Hepatocyte (in vitro differentiated cells): ENCODE results near the gene SNRNP200. TPM values are rescaled to one million over a fixed set of nuclear protein-coding genes. Genes with fewer than 3 reads are reported as not detected.

Experiments
- DNase-seq: peaks from one replicate; pipeline ENCODE4 v3.0.0-alpha.2; 2016; ENCODE audit warnings: low spot score
- H2AFZ ChIP-seq: fragments of 200-600 bp; sonication (generic); 2 replicates; pipeline ENCODE4 v1.6.0; 2016; ENCODE audit warnings: antibody characterized with exemption, mild to moderate bottlenecking
- H3K27ac ChIP-seq: fragments of 200-600 bp; sonication (generic); 2 replicates; pipeline ENCODE4 v1.5.1; 2016; ENCODE audit warnings: mild to moderate bottlenecking
- H3K27me3 ChIP-seq: fragments of 200-600 bp; sonication (generic); 2 replicates; pipeline ENCODE4 v1.6.1; 2016
- H3K36me3 ChIP-seq: fragments of 200-600 bp; sonication (generic); replicated peaks from 2 replicates; pipeline ENCODE4 v1.5.1; 2016; ENCODE audit warnings: low read depth; ENCODE audit not compliant: insufficient read depth
- H3K4me1 ChIP-seq: fragments of 200-600 bp; sonication (generic); 2 replicates; pipeline ENCODE4 v1.5.1; 2016; ENCODE audit warnings: mild to moderate bottlenecking, moderate library complexity; ENCODE audit not compliant: insufficient read depth
- H3K4me2 ChIP-seq: fragments of 200-600 bp; sonication (generic); 2 replicates; pipeline ENCODE4 v1.6.0; 2016
- H3K4me3 ChIP-seq: fragments of 200-600 bp; sonication (generic); 2 replicates; pipeline ENCODE4 v1.5.1; 2016; ENCODE audit warnings: mild to moderate bottlenecking
- H3K79me2 ChIP-seq: fragments of 200-600 bp; sonication (generic); 2 replicates; pipeline ENCODE4 v1.6.0; 2017; ENCODE audit warnings: mild to moderate bottlenecking
- H3K9me2 ChIP-seq: fragments of 200-600 bp; sonication (generic); replicated peaks from 2 replicates; pipeline ENCODE4 v1.6.0; 2017; ENCODE audit warnings: mild to moderate bottlenecking; ENCODE audit not compliant: insufficient read depth
- H3K9me3 ChIP-seq: fragments of 200-600 bp; sonication (generic); 2 replicates; pipeline ENCODE4 v1.5.1; 2016; ENCODE audit warnings: low read depth, mild to moderate bottlenecking
- H4K20me1 ChIP-seq: fragments of 200-600 bp; sonication (generic); 2 replicates; pipeline ENCODE4 v1.6.0; 2016; ENCODE audit warnings: mild to moderate bottlenecking; ENCODE audit not compliant: insufficient read depth, poor library complexity, severe bottlenecking
- EZH2 ChIP-seq: fragments of 200-600 bp; sonication (generic); IDR thresholded peaks from 2 replicates; pipeline ENCODE4 v1.6.1; 2016; ENCODE audit warnings: antibody characterized with exemption, mild to moderate bottlenecking, borderline replicate concordance
- EZH2phosphoT487 ChIP-seq: fragments of 200-600 bp; sonication (generic); IDR thresholded peaks from one replicate; pipeline ENCODE4 v1.6.1; 2018; ENCODE audit warnings: antibody characterized with exemption, mild to moderate bottlenecking, low read depth, moderate library complexity; ENCODE audit not compliant: unreplicated experiment, severe bottlenecking
- WGBS: methylation state at CpG from one replicate; pipeline ENCODE4 v1.1.6; 2016; ENCODE audit warnings: low lambda C conversion rate; ENCODE audit errors: missing lambda C conversion rate; 5-methylcytosine and 5-hydroxymethylcytosine counted together
- polyA plus RNA-seq: library from polyadenylated mRNA; unstranded; fragments of >200 nt; fragmentation: Nextera tagmentation; extraction: Ambion mirVana; gene quantifications from 2 replicates; pipeline ENCODE4 v1.2.1, GENCODE V29; 2016
- total RNA-seq: library from RNA; depleted of rRNA; stranded (reverse); fragments of >200 nt; gene quantifications from 2 replicates; pipeline ENCODE4 v1.2.3, GENCODE V29; 2014
- TF ChIP-seq, protein P1 (sequence below): fragments of 200-600 bp; sonication (generic); IDR thresholded peaks from 2 replicates; pipeline ENCODE4 v1.5.1; 2016; ENCODE audit warnings: antibody characterized with exemption, mild to moderate bottlenecking; ENCODE audit not compliant: poor library complexity

Gene SNRNP200
- total and polyA plus RNA-seq, 2 experiments from 2014 or later, result 59.8 to 60.9 TPM

- DNase-seq, result no peak
- H3K4me2 ChIP-seq, result no peak overlapping the region
Measured at GRCh38 chr2:96241227-96241626, 64.1 kb downstream of the SNRNP200 start.

GRCh38 chr2:96240341-96241038 lies 64.9 kb downstream of the SNRNP200 start:
- H3K9me2 ChIP-seq, result no peaks in the 10 kb centered on the region
- DNase-seq, result no peak
- H2AFZ ChIP-seq, result no peak overlapping the region
- no peak overlapping the region for H3K4me3 ChIP-seq
- 97% methylated on average over 9 of the region's 9 CpGs for WGBS
- H3K36me3 ChIP-seq, result no peaks in the 10 kb centered on the region
- TF ChIP-seq, protein P1, sequence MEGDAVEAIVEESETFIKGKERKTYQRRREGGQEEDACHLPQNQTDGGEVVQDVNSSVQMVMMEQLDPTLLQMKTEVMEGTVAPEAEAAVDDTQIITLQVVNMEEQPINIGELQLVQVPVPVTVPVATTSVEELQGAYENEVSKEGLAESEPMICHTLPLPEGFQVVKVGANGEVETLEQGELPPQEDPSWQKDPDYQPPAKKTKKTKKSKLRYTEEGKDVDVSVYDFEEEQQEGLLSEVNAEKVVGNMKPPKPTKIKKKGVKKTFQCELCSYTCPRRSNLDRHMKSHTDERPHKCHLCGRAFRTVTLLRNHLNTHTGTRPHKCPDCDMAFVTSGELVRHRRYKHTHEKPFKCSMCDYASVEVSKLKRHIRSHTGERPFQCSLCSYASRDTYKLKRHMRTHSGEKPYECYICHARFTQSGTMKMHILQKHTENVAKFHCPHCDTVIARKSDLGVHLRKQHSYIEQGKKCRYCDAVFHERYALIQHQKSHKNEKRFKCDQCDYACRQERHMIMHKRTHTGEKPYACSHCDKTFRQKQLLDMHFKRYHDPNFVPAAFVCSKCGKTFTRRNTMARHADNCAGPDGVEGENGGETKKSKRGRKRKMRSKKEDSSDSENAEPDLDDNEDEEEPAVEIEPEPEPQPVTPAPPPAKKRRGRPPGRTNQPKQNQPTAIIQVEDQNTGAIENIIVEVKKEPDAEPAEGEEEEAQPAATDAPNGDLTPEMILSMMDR, result no peak
- TF ChIP-seq EZH2phosphoT487 (no peak), EZH2 (no peak)
- H3K4me2 ChIP-seq, result no peak overlapping the region
- no peaks in the 10 kb centered on the region for H3K27me3 ChIP-seq
- H3K9me3 ChIP-seq, result no peaks in the 10 kb centered on the region
- no peaks in the 10 kb centered on the region for H4K20me1 ChIP-seq
- H3K27ac ChIP-seq, result no peak overlapping the region
- no peaks in the 10 kb centered on the region for H3K4me1 ChIP-seq
- no peaks in the 10 kb centered on the region for H3K79me2 ChIP-seq

More at GRCh38 chr2:96241227-96241626, 64.1 kb downstream of the SNRNP200 start:
- Histone ChIP-seq H3K9me3 (no peaks in the 10 kb centered on the region), H3K9me2 (no peaks in the 10 kb centered on the region), H3K79me2 (no peaks in the 10 kb centered on the region), H4K20me1 (no peaks in the 10 kb centered on the region), H3K27ac (no peak overlapping the region), H3K36me3 (no peaks in the 10 kb centered on the region), H3K27me3 (no peaks in the 10 kb centered on the region), H3K4me1 (no peaks in the 10 kb centered on the region), H2AFZ (no peak overlapping the region), H3K4me3 (no peak overlapping the region)
- 70% methylated on average over 2 of the region's 2 CpGs for WGBS
- TF ChIP-seq EZH2 (no peak), EZH2phosphoT487 (no peak)
- TF ChIP-seq, protein P1, result no peak

- Histone ChIP-seq H3K9me3 (no peaks in the 10 kb centered on the region), H3K4me3 (no peak overlapping the region), H4K20me1 (no peaks in the 10 kb centered on the region), H3K36me3 (no peaks in the 10 kb centered on the region), H3K27me3 (no peaks in the 10 kb centered on the region), H2AFZ (no peak overlapping the region), H3K4me2 (no peak overlapping the region), H3K4me1 (no peaks in the 10 kb centered on the region), H3K27ac (no peak overlapping the region), H3K79me2 (no peaks in the 10 kb centered on the region), H3K9me2 (no peaks in the 10 kb centered on the region)
- whole genome bisulfite sequencing, result 94% methylated on average over 9 of the region's 9 CpGs
- no peak for TF ChIP-seq EZH2
- no peak for TF ChIP-seq EZH2phosphoT487
- TF ChIP-seq, protein P1, result no peak
- DNase-seq, result no peak
Measured at GRCh38 chr2:96239745-96240264, 65.5 kb downstream of the SNRNP200 start.
